GM12891 (cell line): Measurements from ENCODE around the gene SOBP. TPM values are rescaled to one million over a fixed set of nuclear protein-coding genes. Genes with fewer than 3 reads are reported as not detected.
A peak's percentile ranks its signal among the peaks of the same experiment; 100 is the strongest.

Experiments used
- DNase-seq: peaks from one replicate; pipeline ENCODE4 v3.0.0; 2011; ENCODE audit warnings: low spot score; ENCODE audit not compliant: insufficient read length
- FAIRE-seq: peaks from 2 replicates; lab custom pipeline; 2011; peaks lifted over from hg19 to GRCh38; lab: Jason Lieb, UNC
- PAX5 ChIP-seq: IDR thresholded peaks from 2 replicates; pipeline ENCODE4 v1.6.1; 2011; ENCODE audit warnings: low read length, moderate library complexity, mild to moderate bottlenecking; ENCODE audit not compliant: insufficient read depth, severe bottlenecking
- POLR2A ChIP-seq: IDR thresholded peaks from 2 replicates; pipeline ENCODE4 v1.6.1; 2011; ENCODE audit warnings: low read depth, low read length, control low read depth
- POLR2AphosphoS5 ChIP-seq: IDR thresholded peaks from 2 replicates; pipeline ENCODE4 v1.6.1; 2011; ENCODE audit warnings: low read depth, low read length, control low read depth
- POU2F2 ChIP-seq: IDR thresholded peaks from 2 replicates; pipeline ENCODE4 v1.6.1; 2011; ENCODE audit warnings: low read depth, mild to moderate bottlenecking, control low read depth, low read length, moderate library complexity
- SPI1 ChIP-seq: IDR thresholded peaks from 2 replicates; pipeline ENCODE4 v1.6.1; 2011; ENCODE audit warnings: low read depth, low read length, control low read depth
- TAF1 ChIP-seq: IDR thresholded peaks from 2 replicates; pipeline ENCODE4 v1.6.1; 2011; ENCODE audit warnings: low read depth, low read length, control low read depth
- polyA plus RNA-seq: library from polyadenylated mRNA; unstranded; fragments of >200 nt; gene quantifications from one replicate; pipeline ENCODE4 v1.2.1, GENCODE V29; 2012; ENCODE audit warnings: low read depth, missing spikeins, inconsistent platforms; ENCODE audit not compliant: missing spikeins

SOBP gene
- 0.53 TPM for polyA plus RNA-seq

GRCh38 chr6:107489636-107490565, at the start of gene SOBP:
Gene SOBP, plus strand, starts transcription at chr6:107490117. Its CDS starts 500 bp downstream, at chr6:107490617.
- TF ChIP-seq TAF1 (no peak), SPI1 (no peak), POLR2AphosphoS5 (no peak), POLR2A (no peak), PAX5 (no peak), POU2F2 (no peak)
- FAIRE-seq (no peak), DNase-seq (peak; percentile 50)

GRCh38 chr6:107440936-107441335, 49.0 kb upstream of the SOBP start:
- DNase-seq (no peak), FAIRE-seq (no peak)
- TF ChIP-seq POLR2A: no peak
- no peak for TF ChIP-seq TAF1
- no peak for TF ChIP-seq SPI1
- TF ChIP-seq PAX5: no peak

GRCh38 chr6:107441682-107442081, 48.2 kb upstream of the SOBP start:
- FAIRE-seq (no peak), DNase-seq (no peak)
- TF ChIP-seq POLR2A: no peak
- TF ChIP-seq POLR2AphosphoS5: no peak
- no peak for TF ChIP-seq PAX5
- no peak for TF ChIP-seq SPI1
- no peak for TF ChIP-seq POU2F2
- no peak for TF ChIP-seq TAF1

- DNase-seq: no peak
- TF ChIP-seq SPI1 (no peak), TAF1 (no peak), POU2F2 (no peak), POLR2A (no peak), POLR2AphosphoS5 (no peak), PAX5 (no peak)
- no peak for FAIRE-seq
Observed at GRCh38 chr6:107442938-107443607, 46.8 kb upstream of the SOBP start.

- TF ChIP-seq POLR2A (no peak), TAF1 (no peak), POU2F2 (no peak), POLR2AphosphoS5 (no peak), PAX5 (no peak), SPI1 (no peak)
- FAIRE-seq (no peak), DNase-seq (no peak)
Observed at GRCh38 chr6:107443608-107444267, 46.2 kb upstream of the SOBP start.

GRCh38 chr6:107444277-107444676, 45.6 kb upstream of the SOBP start:
- FAIRE-seq (no peak), DNase-seq (no peak)
- no peak for TF ChIP-seq POLR2AphosphoS5
- no peak for TF ChIP-seq SPI1
- TF ChIP-seq POLR2A: no peak
- TF ChIP-seq POU2F2: no peak
- no peak for TF ChIP-seq TAF1
- no peak for TF ChIP-seq PAX5

GRCh38 chr6:107447663-107448216, 42.2 kb upstream of the SOBP start:
- DNase-seq (no peak), FAIRE-seq (no peak)
- TF ChIP-seq POLR2AphosphoS5: no peak

- DNase-seq: no peak
- no peak for FAIRE-seq
- TF ChIP-seq PAX5 (no peak), POU2F2 (no peak), SPI1 (no peak), POLR2AphosphoS5 (no peak), TAF1 (no peak), POLR2A (no peak)
Observed at GRCh38 chr6:107448776-107449175, 41.1 kb upstream of the SOBP start.
